Hepatocyte (in vitro differentiated cells): ENCODE measurements around the gene ADAMTS8. TPM values are rescaled to one million over a fixed set of nuclear protein-coding genes. Genes with fewer than 3 reads are reported as not detected.

Source experiments
- DNase-seq: peaks from one replicate; pipeline ENCODE4 v3.0.0-alpha.2; 2016; ENCODE audit warnings: low spot score
- H2AFZ ChIP-seq: fragments of 200-600 bp; sonication (generic); 2 replicates; pipeline ENCODE4 v1.6.0; 2016; ENCODE audit warnings: antibody characterized with exemption, mild to moderate bottlenecking
- H3K27ac ChIP-seq: fragments of 200-600 bp; sonication (generic); 2 replicates; pipeline ENCODE4 v1.5.1; 2016; ENCODE audit warnings: mild to moderate bottlenecking
- H3K27me3 ChIP-seq: fragments of 200-600 bp; sonication (generic); 2 replicates; pipeline ENCODE4 v1.6.1; 2016
- H3K36me3 ChIP-seq: fragments of 200-600 bp; sonication (generic); replicated peaks from 2 replicates; pipeline ENCODE4 v1.5.1; 2016; ENCODE audit warnings: low read depth; ENCODE audit not compliant: insufficient read depth
- H3K4me1 ChIP-seq: fragments of 200-600 bp; sonication (generic); 2 replicates; pipeline ENCODE4 v1.5.1; 2016; ENCODE audit warnings: mild to moderate bottlenecking, moderate library complexity; ENCODE audit not compliant: insufficient read depth
- H3K4me2 ChIP-seq: fragments of 200-600 bp; sonication (generic); 2 replicates; pipeline ENCODE4 v1.6.0; 2016
- H3K4me3 ChIP-seq: fragments of 200-600 bp; sonication (generic); 2 replicates; pipeline ENCODE4 v1.5.1; 2016; ENCODE audit warnings: mild to moderate bottlenecking
- H3K79me2 ChIP-seq: fragments of 200-600 bp; sonication (generic); 2 replicates; pipeline ENCODE4 v1.6.0; 2017; ENCODE audit warnings: mild to moderate bottlenecking
- H3K9me2 ChIP-seq: fragments of 200-600 bp; sonication (generic); replicated peaks from 2 replicates; pipeline ENCODE4 v1.6.0; 2017; ENCODE audit warnings: mild to moderate bottlenecking; ENCODE audit not compliant: insufficient read depth
- H3K9me3 ChIP-seq: fragments of 200-600 bp; sonication (generic); 2 replicates; pipeline ENCODE4 v1.5.1; 2016; ENCODE audit warnings: low read depth, mild to moderate bottlenecking
- H4K20me1 ChIP-seq: fragments of 200-600 bp; sonication (generic); 2 replicates; pipeline ENCODE4 v1.6.0; 2016; ENCODE audit warnings: mild to moderate bottlenecking; ENCODE audit not compliant: insufficient read depth, poor library complexity, severe bottlenecking
- EZH2 ChIP-seq: fragments of 200-600 bp; sonication (generic); IDR thresholded peaks from 2 replicates; pipeline ENCODE4 v1.6.1; 2016; ENCODE audit warnings: antibody characterized with exemption, mild to moderate bottlenecking, borderline replicate concordance
- EZH2phosphoT487 ChIP-seq: fragments of 200-600 bp; sonication (generic); IDR thresholded peaks from one replicate; pipeline ENCODE4 v1.6.1; 2018; ENCODE audit warnings: antibody characterized with exemption, mild to moderate bottlenecking, low read depth, moderate library complexity; ENCODE audit not compliant: unreplicated experiment, severe bottlenecking
- WGBS: methylation state at CpG from one replicate; pipeline ENCODE4 v1.1.6; 2016; ENCODE audit warnings: low lambda C conversion rate; ENCODE audit errors: missing lambda C conversion rate; 5-methylcytosine and 5-hydroxymethylcytosine counted together
- polyA plus RNA-seq: library from polyadenylated mRNA; unstranded; fragments of >200 nt; fragmentation: Nextera tagmentation; extraction: Ambion mirVana; gene quantifications from 2 replicates; pipeline ENCODE4 v1.2.1, GENCODE V29; 2016
- total RNA-seq: library from RNA; depleted of rRNA; stranded (reverse); fragments of >200 nt; gene quantifications from 2 replicates; pipeline ENCODE4 v1.2.3, GENCODE V29; 2014
- TF ChIP-seq, protein P1 (sequence below): fragments of 200-600 bp; sonication (generic); IDR thresholded peaks from 2 replicates; pipeline ENCODE4 v1.5.1; 2016; ENCODE audit warnings: antibody characterized with exemption, mild to moderate bottlenecking; ENCODE audit not compliant: poor library complexity

The ADAMTS8 gene
- total and polyA plus RNA-seq, 2 experiments from 2014 or later = 1.7 to 2.3 TPM

DNA sequence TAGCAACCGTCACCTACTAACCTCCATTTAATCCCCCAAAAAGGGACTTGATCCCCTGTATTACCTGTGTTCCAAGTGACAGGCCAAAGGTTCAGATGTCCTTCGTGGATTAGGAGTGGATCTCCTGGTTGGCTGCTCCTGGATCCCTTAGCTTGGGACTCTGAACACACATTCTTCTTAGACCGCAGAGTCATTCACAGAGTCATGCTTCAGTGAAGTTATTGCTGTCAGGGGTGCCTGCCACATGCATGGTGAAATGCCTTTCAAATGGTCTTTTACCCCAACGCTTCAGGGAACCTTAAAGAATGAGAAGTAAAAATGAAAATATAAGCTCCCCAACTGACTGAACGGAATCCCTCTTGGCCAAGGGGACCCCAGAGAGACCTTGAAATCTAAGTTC lies 49.1 kb downstream of the ADAMTS8 start:
- Histone ChIP-seq H4K20me1 (no peaks in the 10 kb centered on the region), H2AFZ (no peak overlapping the region), H3K27ac (no peak overlapping the region), H3K4me2 (no peak overlapping the region), H3K9me3 (no peaks in the 10 kb centered on the region), H3K79me2 (no peaks in the 10 kb centered on the region), H3K4me1 (peaks cover 12% of the 10 kb centered on the region), H3K9me2 (no peaks in the 10 kb centered on the region), H3K4me3 (no peak overlapping the region), H3K36me3 (no peaks in the 10 kb centered on the region), H3K27me3 (no peaks in the 10 kb centered on the region)
- WGBS = 94% methylated on average over 5 of the region's 5 CpGs
- TF ChIP-seq, protein P1, sequence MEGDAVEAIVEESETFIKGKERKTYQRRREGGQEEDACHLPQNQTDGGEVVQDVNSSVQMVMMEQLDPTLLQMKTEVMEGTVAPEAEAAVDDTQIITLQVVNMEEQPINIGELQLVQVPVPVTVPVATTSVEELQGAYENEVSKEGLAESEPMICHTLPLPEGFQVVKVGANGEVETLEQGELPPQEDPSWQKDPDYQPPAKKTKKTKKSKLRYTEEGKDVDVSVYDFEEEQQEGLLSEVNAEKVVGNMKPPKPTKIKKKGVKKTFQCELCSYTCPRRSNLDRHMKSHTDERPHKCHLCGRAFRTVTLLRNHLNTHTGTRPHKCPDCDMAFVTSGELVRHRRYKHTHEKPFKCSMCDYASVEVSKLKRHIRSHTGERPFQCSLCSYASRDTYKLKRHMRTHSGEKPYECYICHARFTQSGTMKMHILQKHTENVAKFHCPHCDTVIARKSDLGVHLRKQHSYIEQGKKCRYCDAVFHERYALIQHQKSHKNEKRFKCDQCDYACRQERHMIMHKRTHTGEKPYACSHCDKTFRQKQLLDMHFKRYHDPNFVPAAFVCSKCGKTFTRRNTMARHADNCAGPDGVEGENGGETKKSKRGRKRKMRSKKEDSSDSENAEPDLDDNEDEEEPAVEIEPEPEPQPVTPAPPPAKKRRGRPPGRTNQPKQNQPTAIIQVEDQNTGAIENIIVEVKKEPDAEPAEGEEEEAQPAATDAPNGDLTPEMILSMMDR = no peak
- no peak for TF ChIP-seq EZH2
- TF ChIP-seq EZH2phosphoT487 = no peak
- DNase-seq = no peak

DNA sequence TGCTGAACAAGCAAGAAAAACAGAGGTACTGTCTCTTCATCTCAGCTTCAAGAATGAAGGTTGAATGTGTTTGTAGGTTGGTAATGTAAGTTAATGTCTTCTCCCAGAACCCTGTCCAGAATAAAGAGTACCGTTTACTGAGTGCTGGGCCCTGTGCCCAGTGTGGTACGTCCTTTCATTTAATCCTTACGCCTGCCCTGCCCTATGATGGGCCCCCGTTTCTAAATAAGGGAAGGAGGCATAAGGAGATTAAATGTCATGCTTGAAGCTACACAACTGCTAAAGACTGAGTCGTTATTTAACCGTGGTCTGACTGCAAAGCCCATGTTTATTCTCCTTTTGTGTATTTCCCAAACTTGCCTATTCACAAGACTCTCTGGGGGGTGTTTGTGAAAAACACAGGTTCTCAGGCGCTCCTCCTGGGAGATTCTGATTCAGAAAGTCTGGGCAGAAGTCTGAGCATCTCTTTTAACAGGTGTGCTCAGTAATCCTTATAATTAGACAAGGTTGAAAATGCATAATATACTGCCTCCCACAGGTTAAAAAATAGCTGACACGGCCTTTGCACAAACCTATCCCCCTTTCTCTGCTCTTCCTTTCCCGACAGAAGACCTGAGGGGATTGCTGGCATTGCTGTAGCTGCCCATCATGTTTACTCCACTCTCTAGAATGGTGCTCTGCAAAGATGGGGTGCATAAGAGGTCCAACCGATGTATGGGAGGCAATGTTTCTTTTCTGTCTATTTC lies 57.4 kb downstream of the ADAMTS8 start:
- H3K9me2 ChIP-seq = no peaks in the 10 kb centered on the region
- no peaks in the 10 kb centered on the region for H3K9me3 ChIP-seq
- no peak overlapping the region for H3K4me2 ChIP-seq
- H3K36me3 ChIP-seq = no peaks in the 10 kb centered on the region
- H3K4me3 ChIP-seq = no peak overlapping the region
- H4K20me1 ChIP-seq = no peaks in the 10 kb centered on the region
- no peak for TF ChIP-seq EZH2phosphoT487
- no peak for TF ChIP-seq EZH2
- TF ChIP-seq, protein P1 = no peak
- DNase-seq = no peak
- no peaks in the 10 kb centered on the region for H3K4me1 ChIP-seq
- no peaks in the 10 kb centered on the region for H3K79me2 ChIP-seq
- H2AFZ ChIP-seq = no peak overlapping the region
- no peak overlapping the region for H3K27ac ChIP-seq
- peaks cover 7% of the 10 kb centered on the region for H3K27me3 ChIP-seq
- 51% methylated on average over 10 of the region's 10 CpGs for WGBS

DNA sequence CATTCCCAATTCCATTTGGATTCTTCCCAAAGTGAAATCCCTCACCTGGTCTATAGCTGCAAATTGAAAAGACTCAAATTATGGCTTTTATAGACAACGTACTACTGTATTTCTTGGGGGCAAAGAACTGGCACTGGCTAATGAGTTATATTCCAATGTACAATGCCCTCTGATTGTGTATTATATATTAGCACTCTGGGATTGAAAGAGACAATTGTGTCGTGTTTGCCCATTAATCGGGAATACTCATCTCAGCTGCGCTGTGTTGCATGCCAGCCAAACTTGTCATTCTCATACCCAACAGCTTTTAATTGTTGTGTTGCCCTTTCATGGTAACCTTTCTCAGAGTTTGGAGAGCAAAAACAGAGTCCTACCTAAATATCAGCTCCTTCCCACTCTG lies 58.7 kb downstream of the ADAMTS8 start:
- Histone ChIP-seq H3K4me1 (no peaks in the 10 kb centered on the region), H3K27me3 (peaks cover 7% of the 10 kb centered on the region), H3K79me2 (no peaks in the 10 kb centered on the region), H4K20me1 (no peaks in the 10 kb centered on the region), H3K9me3 (no peaks in the 10 kb centered on the region), H2AFZ (no peak overlapping the region), H3K4me3 (no peak overlapping the region), H3K9me2 (no peaks in the 10 kb centered on the region), H3K4me2 (no peak overlapping the region), H3K27ac (no peak overlapping the region), H3K36me3 (no peaks in the 10 kb centered on the region)
- no peak for DNase-seq
- TF ChIP-seq, protein P1 = no peak
- TF ChIP-seq EZH2 = no peak
- TF ChIP-seq EZH2phosphoT487 = no peak
- 95% methylated on average over 4 of the region's 4 CpGs for WGBS
